K562 (cell line): ENCODE results near the gene ZBTB7A. TPM values are rescaled to one million over a fixed set of nuclear protein-coding genes. Genes with fewer than 3 reads are reported as not detected.

Source experiments
- ATAC-seq: fragments of 200-7000 bp; cut with Tn5 transposase; 3 replicates; pipeline ENCODE4 v1.9.1; 2020; ENCODE audit warnings: moderate library complexity
- BruUV-seq: library from RNA; stranded (reverse); fragments of 400-500 nt; replicated peaks from 2 replicates; lab custom pipeline; 2021; lab: Mats Ljungman, UMichigan
- CTCF ChIA-PET: fragments of 300-600 bp; formaldehyde crosslinking; extraction: SDS; loops from one replicate; lab custom pipeline; 2021; ENCODE audit warnings: low intra/inter-chr PET ratio; lab: Yijun Ruan, JAX
- POLR2A ChIA-PET: fragments of 300-600, 350-650 bp; sonication (Branson Sonifier 250); formaldehyde crosslinking; extraction: SDS; loops from one replicate; lab custom pipeline; 2021; ENCODE audit warnings: antibody characterized with exemption, inconsistent platforms; lab: Yijun Ruan, JAX
- DNase-seq, 4 experiments: peaks; one replicate each; pipeline versions ENCODE4 v3.0.0 to v3.0.0-alpha.2; 2011 to 2018; ENCODE audit warnings: low spot score in 3 of 4, mixed read lengths in 3 of 4; ENCODE audit errors: extremely low read depth in 1 of 4
- FAIRE-seq: peaks from 2 replicates; lab custom pipeline; 2011; peaks lifted over from hg19 to GRCh38; lab: Jason Lieb, UNC
- H2AFZ ChIP-seq: 2 replicates; pipeline ENCODE4 v1.6.0; 2011; ENCODE audit warnings: low read depth, low read length, control low read depth, inconsistent platforms
- H3K27ac ChIP-seq: fragments of 200-600 bp; 3 replicates; pipeline ENCODE4 v1.8.0; 2011; ENCODE audit warnings: low read depth, mild to moderate bottlenecking, control low read depth, inconsistent platforms, low read length, moderate library complexity, mixed read lengths; ENCODE audit errors: extremely low read depth
- H3K27me3 ChIP-seq, 2 experiments: fragments of 300-600 bp in 1 of 2; 2 replicates in 1 of 2; 3 replicates in 1 of 2; pipeline versions ENCODE4 v1.6.0 to v1.8.0; 2011; ENCODE audit warnings: inconsistent platforms in 2 of 2, low read length in 2 of 2, mild to moderate bottlenecking in 1 of 2, mixed read lengths in 1 of 2, moderate library complexity in 1 of 2; ENCODE audit not compliant: control insufficient read depth in 2 of 2, insufficient read depth in 2 of 2
- H3K36me3 ChIP-seq: fragments of 300-600 bp; 3 replicates; pipeline ENCODE4 v1.8.0; 2011; ENCODE audit warnings: mild to moderate bottlenecking, low read length, inconsistent platforms; ENCODE audit not compliant: control insufficient read depth, insufficient read depth
- H3K4me1 ChIP-seq, 2 experiments: fragments of 200-600 bp in 1 of 2; replicated peaks in 1 of 2; 2 replicates in 1 of 2; 3 replicates in 1 of 2; pipeline versions ENCODE4 v1.5.1 to v1.8.0; 2011; ENCODE audit warnings: inconsistent platforms in 2 of 2, low read length in 2 of 2, mild to moderate bottlenecking in 1 of 2, mixed read lengths in 1 of 2, moderate library complexity in 1 of 2; ENCODE audit not compliant: control insufficient read depth in 2 of 2, insufficient read depth in 2 of 2
- H3K4me2 ChIP-seq: 2 replicates; pipeline ENCODE4 v1.6.1; 2011; ENCODE audit warnings: low read length, control low read depth, inconsistent platforms, mixed read lengths; ENCODE audit not compliant: insufficient read depth
- H3K4me3 ChIP-seq: fragments of 200-600 bp; sonication (generic), shearing (Covaris generic); 2 replicates; pipeline ENCODE4 v1.5.1; 2016; ENCODE audit warnings: control low read depth, inconsistent platforms
- H3K79me2 ChIP-seq: fragments of 200-600 bp; 3 replicates; pipeline ENCODE4 v1.8.0; 2011; ENCODE audit warnings: low read length, inconsistent platforms; ENCODE audit not compliant: control insufficient read depth, insufficient read depth
- H3K9ac ChIP-seq, 2 experiments: 2 replicates each; pipeline versions ENCODE4 v1.6.0 to v1.6.1; 2011; ENCODE audit warnings: low read depth in 2 of 2, low read length in 2 of 2, control low read depth in 1 of 2, inconsistent platforms in 1 of 2, mild to moderate bottlenecking in 1 of 2, mixed read lengths in 1 of 2; ENCODE audit not compliant: insufficient read depth in 1 of 2
- H3K9me1 ChIP-seq: one replicate; pipeline ENCODE4 v1.6.0; 2011; ENCODE audit warnings: inconsistent platforms, mild to moderate bottlenecking, low read length, moderate library complexity; ENCODE audit not compliant: control insufficient read depth, insufficient read depth
- H3K9me3 ChIP-seq: replicated peaks from 2 replicates; pipeline ENCODE4 v1.5.1; 2011; ENCODE audit warnings: low read depth, low read length, inconsistent platforms; ENCODE audit not compliant: control insufficient read depth, insufficient read depth
- H4K20me1 ChIP-seq: replicated peaks from 2 replicates; pipeline ENCODE4 v1.6.1; 2011; ENCODE audit warnings: low read length, inconsistent platforms, mixed read lengths; ENCODE audit not compliant: control insufficient read depth, insufficient read depth
- ZNF146 ChIP-seq: IDR thresholded peaks from one replicate; pipeline ENCODE4 v1.6.1; 2018; ENCODE audit warnings: missing compliant biosample characterization; ENCODE audit not compliant: unreplicated experiment
- WGBS: fragments of 100-300 bp; shearing (Covaris generic); methylation state at CpG from one replicate; pipeline ENCODE4 v1.1.6; 2016; ENCODE audit warnings: low coverage, mixed read lengths; ENCODE audit not compliant: insufficient coverage; ENCODE audit errors: missing lambda C conversion rate; 5-methylcytosine and 5-hydroxymethylcytosine counted together
- in situ Hi-C: fragments of 300-500 bp; cut with MboI; formaldehyde crosslinking; loops from 4 replicates; pipeline ENCODE4 v1.15.0; 2018; ENCODE audit warnings: inconsistent platforms, mixed read lengths
- intact Hi-C: fragments of 100-400 bp; cut with micrococcal nuclease; formaldehyde crosslinking; loops from 2 replicates; pipeline ENCODE4 v1.14.2; 2022
- polyA plus RNA-seq, 8 experiments: library from polyadenylated mRNA; depleted of rRNA in 4 of 8; stranded (reverse) in 5 of 8; unstranded in 3 of 8; fragments of >200 nt; fragmentation: Nextera tagmentation in 2 of 8; fragmentation: Illumina TruSeq in 1 of 8; extraction: Ambion mirVana in 2 of 8; extraction: Trizol in 1 of 8; gene quantifications; 2 replicates each; pipeline versions ENCODE4 v1.2.1 to v1.2.3, GENCODE V29; 2011 to 2014; ENCODE audit warnings: inconsistent platforms in 1 of 8, missing spikeins in 1 of 8
- total RNA-seq, 7 experiments: library from RNA; depleted of rRNA in 6 of 7; stranded (reverse); fragments of >200 nt in 6 of 7; fragmentation: Illumina TruSeq in 2 of 7; extraction: Trizol in 2 of 7; gene quantifications; 2 replicates each; pipeline versions ENCODE4 v1.2.1 to v1.2.3, GENCODE V29; 2011 to 2021; ENCODE audit warnings: low replicate concordance in 1 of 7
- TF ChIP-seq, protein P1 (sequence below): fragments of 450-650 bp; IDR thresholded peaks from 2 replicates; pipeline ENCODE4 v1.7.1; 2018; ENCODE audit warnings: mild to moderate bottlenecking, low read depth; ENCODE audit not compliant: partially characterized antibody

The ZBTB7A gene
- total and polyA plus RNA-seq, 9 of the 15 experiments (the other 6 are each of a cell fraction or from before 2014, with no cell fraction given) = 0.11 to 34.0 (median 4.6) TPM

DNA sequence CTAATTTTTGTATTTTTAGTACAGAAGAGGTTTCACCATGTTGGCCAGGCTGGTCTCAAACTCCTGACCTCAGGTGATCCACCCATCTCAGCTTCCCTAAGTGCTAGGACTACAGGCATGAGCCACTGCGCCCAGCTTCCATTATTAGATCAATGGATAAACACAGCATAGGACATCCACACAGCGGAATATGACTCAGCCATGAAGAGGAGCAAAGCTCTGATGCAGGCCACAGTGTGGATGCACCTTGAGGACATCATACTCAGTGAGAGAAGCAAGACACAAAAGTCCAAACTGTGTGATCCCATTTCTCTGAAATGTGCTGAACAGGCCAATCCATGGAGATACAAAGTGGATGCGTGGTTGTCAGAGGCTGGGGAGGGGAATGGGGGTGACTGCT, 4.9 kb upstream of the ZBTB7A start:
- Histone ChIP-seq H3K4me1 (peaks cover 13 to 25% of the 10 kb centered on the region in 2 experiments), H3K9ac (no peak overlapping the region), H3K27ac (no peak overlapping the region), H3K4me2 (no peak overlapping the region), H3K9me3 (no peaks in the 10 kb centered on the region), H3K27me3 (no peaks in the 10 kb centered on the region), H3K4me3 (no peak overlapping the region)
- DNase-seq = no peak
- BruUV-seq = no TSS peak
- 65% methylated on average over 3 of the region's 3 CpGs for WGBS
- intact Hi-C loops (no loop called here), in situ Hi-C loops (no loop called here)
- TF ChIP-seq, protein P1, sequence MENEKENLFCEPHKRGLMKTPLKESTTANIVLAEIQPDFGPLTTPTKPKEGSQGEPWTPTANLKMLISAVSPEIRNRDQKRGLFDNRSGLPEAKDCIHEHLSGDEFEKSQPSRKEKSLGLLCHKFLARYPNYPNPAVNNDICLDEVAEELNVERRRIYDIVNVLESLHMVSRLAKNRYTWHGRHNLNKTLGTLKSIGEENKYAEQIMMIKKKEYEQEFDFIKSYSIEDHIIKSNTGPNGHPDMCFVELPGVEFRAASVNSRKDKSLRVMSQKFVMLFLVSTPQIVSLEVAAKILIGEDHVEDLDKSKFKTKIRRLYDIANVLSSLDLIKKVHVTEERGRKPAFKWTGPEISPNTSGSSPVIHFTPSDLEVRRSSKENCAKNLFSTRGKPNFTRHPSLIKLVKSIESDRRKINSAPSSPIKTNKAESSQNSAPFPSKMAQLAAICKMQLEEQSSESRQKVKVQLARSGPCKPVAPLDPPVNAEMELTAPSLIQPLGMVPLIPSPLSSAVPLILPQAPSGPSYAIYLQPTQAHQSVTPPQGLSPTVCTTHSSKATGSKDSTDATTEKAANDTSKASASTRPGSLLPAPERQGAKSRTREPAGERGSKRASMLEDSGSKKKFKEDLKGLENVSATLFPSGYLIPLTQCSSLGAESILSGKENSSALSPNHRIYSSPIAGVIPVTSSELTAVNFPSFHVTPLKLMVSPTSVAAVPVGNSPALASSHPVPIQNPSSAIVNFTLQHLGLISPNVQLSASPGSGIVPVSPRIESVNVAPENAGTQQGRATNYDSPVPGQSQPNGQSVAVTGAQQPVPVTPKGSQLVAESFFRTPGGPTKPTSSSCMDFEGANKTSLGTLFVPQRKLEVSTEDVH = no peak
- peak; percentile 87 for TF ChIP-seq ZNF146 (CRISPR knock-in tag)
- TF ChIP-seq, all 486 proteins: peak for 1
- ChIA-PET POLR2A (interaction anchor here (1.1 kb wide), 2 partner anchors 25 to 87 kb away, joined by 3 read pairs; no protein-coding TSS in a partner anchor), CTCF (no interaction called here)
- H4K20me1 ChIP-seq = no peaks in the 10 kb centered on the region
- H3K9me1 ChIP-seq = no peaks in the 10 kb centered on the region
- H3K36me3 ChIP-seq = no peaks in the 10 kb centered on the region
- ATAC-seq (no peak), FAIRE-seq (no peak)
- no peaks in the 10 kb centered on the region; the same call in 2 of the 3 replicates for H3K79me2 ChIP-seq
- H2AFZ ChIP-seq = no peak overlapping the region
